Fibroblast of skin of scalp (primary cell): ENCODE data around the gene SCARB2. TPM values are rescaled to one million over a fixed set of nuclear protein-coding genes. Genes with fewer than 3 reads are reported as not detected.
"Not testable (repeated sequence)": the region's sequence is repeated elsewhere in the genome, so short reads cannot be mapped to it uniquely, and the experiment has no call there.

ENCODE experiments used
- DNase-seq: peaks from one replicate; pipeline ENCODE4 v3.0.0-alpha.2; 2013
- polyA plus RNA-seq, 2 experiments: library from polyadenylated mRNA; unstranded; fragments of 120-200 nt; gene quantifications; one replicate each; pipeline ENCODE4 v1.2.1, GENCODE V29; 2013; ENCODE audit not compliant: insufficient read length in 2 of 2

Gene SCARB2, protein sequence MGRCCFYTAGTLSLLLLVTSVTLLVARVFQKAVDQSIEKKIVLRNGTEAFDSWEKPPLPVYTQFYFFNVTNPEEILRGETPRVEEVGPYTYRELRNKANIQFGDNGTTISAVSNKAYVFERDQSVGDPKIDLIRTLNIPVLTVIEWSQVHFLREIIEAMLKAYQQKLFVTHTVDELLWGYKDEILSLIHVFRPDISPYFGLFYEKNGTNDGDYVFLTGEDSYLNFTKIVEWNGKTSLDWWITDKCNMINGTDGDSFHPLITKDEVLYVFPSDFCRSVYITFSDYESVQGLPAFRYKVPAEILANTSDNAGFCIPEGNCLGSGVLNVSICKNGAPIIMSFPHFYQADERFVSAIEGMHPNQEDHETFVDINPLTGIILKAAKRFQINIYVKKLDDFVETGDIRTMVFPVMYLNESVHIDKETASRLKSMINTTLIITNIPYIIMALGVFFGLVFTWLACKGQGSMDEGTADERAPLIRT
- polyA plus RNA-seq (2013, experiment 1 of 2; ENCODE audit: insufficient read length), result 138 TPM
- polyA plus RNA-seq (2013, experiment 2 of 2; ENCODE audit: insufficient read length), result 141 TPM

DNA sequence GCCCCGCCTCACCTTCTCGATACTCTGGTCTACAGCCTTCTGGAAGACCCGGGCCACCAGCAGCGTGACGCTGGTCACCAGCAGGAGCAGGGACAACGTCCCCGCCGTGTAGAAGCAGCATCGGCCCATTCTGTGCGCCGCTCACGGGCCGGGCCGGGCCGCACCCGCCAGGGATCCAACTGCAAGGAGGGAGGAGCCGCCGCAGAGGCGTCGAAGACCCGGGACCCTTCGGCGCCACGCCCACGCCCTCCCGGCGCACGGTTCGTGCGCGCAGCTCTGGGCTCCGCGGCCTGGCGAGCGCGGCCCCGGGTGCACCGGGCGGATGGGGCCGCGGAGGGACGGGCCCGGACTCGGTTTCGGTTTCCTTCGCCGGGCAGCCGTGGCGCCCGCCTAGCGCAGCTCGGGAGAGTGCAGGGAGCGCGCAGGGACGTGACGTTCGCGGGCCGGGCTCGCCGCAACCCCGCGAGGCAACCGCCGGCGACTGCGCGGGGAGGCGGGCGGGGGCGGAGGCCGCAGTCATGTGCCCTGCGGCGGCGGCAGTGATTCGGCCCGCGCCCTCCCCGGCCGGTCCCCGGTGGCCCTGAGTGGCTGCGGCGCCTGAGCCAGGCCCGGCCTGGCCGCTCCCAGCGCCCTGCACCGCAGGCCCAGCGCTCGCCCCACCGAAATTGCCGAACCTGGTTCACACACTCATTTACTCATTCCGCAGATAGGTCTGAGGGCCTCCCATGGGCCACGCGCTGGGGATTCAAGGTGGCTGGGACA lies at the start of gene SCARB2:
Gene SCARB2, minus strand, starts transcription at position 410 of the 762 bp plus-strand sequence. Its CDS starts 281 bp downstream, at position 129.
- DNase-seq, result peak; percentile 88

DNA sequence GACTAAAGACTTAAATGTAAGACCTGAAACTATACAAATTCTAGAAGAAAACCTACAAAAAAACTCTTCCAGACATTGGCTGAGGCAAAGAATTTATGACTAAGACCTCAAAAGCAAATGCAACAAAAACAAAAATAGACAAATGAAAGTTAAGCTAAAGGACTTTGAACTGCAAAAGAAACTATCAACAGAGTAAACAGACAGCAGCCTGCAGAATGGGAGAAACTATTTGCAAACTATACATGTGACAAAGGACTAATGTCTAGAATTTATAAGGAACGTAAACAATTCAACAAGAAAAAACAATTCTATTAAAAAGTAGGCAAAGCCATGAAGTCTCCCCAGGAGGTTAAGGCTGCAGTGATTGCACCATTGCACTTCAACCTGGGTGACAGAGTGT lies 46.9 kb upstream of the SCARB2 start:
- no peak for DNase-seq

DNA sequence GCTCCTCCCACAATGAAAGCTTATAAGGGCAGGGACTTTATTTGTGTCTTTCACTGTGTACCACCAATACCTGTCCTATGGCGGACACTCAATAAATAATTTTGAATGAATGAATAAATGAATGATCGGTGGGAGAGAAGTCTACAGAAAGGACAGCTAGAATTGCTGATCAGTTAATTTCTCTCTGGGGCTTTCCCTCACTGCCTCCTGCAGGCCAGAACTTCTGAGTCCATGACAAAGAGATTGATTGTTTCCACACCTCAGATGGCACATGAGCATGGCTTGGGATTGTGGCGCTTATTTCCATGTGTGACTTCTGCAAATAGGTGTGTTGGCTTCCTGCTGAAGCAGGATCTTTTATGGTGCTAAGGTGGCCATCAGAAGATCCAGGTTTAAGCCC lies 44.2 kb upstream of the SCARB2 start:
- DNase-seq, result no peak

DNA sequence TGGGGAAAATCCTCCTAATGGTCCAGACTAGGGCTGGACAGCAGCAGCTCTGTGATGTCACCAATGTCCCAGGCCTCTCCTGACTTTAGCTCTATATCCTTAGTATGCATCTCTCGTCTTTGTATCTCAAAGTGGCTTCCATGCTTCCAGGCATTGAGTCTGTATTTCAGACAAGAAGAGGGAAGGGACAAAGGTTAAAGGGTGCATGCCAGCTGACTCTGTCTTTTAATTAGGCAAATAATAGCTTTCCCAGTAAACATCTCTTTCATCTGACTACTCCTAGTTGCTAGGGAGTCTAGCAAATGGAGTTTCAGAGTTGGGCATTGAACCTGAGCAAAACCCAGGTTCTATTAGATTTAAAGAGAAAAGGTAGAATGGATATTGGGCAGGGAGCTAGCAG lies 43.3 kb upstream of the SCARB2 start:
- DNase-seq, result no peak

DNA sequence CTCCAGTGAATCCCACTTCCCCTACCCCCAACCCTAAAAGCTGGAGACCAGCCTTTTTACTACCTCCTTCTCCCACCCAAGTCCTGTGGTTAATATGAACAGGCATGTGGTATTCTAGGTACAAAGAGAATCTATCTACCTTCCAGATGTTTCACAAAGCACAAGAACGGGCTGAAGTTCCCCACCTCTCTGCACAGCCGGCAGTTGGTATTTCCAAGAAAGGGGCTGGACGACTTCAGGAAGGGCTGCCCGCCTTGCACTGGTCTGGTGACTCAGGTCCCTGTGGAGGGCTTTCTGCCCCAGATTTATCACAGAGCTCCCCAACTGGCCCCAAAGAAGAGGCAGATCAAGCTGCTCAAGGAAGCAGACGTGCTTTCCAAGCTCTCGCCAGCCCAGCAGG lies 42.4 kb upstream of the SCARB2 start:
- no peak for DNase-seq

DNA sequence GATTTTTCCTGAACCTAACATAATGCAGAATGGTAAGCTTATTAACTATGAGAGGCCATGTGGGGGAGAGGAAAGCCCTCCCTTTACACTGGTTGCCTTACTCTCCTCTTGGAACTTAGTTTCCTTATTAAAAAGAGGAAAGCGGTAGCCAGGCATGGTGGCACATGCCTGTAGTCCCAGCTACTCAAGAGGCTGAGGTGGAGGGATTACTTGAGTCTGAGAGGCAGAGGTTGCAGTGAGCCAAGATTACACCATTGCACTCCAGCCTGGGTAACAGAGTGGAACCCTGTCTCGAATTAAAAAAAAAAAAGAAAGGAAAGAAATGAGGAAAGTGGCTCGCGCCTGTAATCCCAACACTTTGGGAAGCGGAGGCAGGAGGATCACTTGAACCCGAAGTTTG lies 39.9 kb upstream of the SCARB2 start:
- no peak for DNase-seq

DNA sequence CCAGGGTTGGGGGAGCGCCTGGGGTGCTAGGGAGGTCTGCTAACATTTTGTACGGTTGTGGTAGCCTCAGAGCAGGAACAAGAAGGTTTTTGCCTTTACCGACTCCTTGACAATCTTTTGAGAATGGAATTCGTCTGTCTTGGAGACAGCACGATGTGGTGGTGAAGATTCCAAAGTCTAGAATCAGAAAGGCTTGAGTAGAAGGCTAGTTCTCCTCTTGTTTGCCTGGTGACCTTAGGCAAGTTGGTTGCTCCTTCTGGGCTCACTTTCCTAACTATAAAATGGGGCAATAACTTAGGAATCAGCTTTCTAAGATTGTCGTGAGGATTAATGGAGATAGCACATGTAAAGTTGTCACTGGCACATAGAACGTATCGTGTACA lies 38.6 kb upstream of the SCARB2 start:
- no peak for DNase-seq

DNA sequence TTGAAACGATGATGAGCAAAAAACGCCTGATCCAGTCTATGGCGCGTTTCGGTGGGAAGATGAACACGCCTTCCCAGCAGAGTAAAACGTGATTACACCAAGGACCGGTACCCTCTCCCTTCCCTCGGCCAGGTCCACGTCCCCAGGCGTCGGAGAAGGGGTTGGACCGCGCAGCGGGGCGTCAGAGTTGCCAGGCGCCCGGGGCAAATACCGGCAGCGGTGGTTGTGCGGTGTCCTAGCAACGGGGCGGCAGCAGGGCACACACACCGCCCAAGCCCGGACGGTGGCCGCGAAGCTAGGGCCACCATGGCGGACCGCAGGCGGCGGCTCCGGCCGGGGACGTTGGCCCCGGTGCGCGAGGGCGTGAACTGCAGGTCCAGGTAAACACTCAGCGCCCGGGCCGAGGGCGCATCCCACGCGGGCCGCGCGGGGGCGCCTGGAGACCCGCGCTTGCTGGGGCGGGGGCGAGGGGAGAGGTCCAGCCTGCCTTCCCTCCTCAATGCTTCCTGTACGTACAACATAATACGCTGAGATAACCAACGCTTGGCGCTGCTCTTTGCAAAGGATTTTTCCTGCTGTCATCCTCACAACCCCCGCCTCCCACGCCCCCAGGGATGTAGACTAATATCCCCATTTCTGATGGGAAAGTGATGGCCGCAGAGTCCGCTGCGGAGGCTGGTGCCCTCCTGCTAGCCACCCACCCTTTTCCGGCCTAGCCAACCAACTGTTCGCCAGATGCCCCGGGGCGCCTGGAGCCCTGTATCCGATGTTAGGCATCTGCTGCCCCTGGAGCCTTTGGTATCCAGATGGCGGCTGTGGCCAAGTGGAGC lies 38.0 kb upstream of the SCARB2 start, which contains the start of gene FAM47E:
Gene FAM47E, plus strand, starts transcription at position 281 of the 830 bp plus-strand sequence. Its CDS starts 26 bp downstream, at position 307.
- DNase-seq, result peak; percentile 40

DNA sequence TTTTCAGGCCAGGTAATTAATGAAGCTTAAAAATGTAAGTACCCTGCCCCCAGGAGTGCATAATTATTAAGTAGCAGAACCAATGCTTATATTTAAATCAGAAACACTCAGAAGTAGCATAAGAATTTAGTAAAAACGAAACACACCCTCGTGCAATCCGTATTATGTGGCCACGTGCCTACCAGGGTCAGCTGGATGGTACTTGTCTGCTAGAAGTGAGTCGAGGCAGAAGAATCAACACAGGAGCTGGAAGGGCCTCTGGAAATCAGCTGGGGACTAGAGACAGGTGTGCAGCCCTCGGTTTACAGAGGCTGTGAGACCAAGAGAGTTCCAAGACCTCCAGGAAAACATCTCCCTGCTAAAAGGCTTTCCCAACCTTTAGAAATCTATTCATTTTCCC lies 37.3 kb upstream of the SCARB2 start:
- DNase-seq, result no peak

DNA sequence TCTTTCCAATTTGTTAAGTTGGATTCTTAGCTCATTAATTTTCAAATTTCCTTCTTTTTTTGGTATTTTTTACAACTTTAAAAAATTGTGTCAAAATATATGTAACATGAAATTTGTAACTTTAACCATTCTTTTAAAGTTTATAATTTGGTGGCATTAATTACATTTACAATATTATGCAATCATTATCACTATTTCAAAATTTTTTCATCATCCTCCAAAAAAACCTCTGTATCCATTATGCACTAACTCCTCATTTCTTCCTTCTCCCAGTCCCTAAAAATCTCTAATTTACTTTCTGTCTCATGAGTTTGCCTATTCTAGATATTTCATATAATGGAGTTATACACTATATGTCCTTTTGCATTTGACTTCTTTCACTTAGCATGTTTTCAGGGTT lies 33.2 kb upstream of the SCARB2 start:
- no peak for DNase-seq

DNA sequence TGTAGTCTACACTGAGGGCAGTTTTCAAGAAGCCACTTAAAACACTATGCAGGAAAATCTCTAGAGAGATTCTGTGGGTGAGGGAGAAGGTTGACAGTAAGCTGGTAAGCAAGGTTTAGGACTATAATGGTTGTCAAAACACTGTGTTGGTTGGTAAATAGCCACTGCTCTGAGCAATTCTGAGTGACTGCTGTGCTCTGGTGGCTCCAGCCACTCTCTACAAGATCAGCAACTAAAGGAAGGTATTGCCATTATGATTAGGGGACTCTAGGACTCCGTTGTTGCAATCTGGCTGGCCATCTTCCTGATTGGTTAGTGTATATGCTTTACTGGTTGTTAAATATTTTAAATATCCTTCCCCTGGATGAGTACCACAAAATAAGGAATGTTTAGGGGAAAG lies 32.4 kb upstream of the SCARB2 start:
- no peak for DNase-seq

DNA sequence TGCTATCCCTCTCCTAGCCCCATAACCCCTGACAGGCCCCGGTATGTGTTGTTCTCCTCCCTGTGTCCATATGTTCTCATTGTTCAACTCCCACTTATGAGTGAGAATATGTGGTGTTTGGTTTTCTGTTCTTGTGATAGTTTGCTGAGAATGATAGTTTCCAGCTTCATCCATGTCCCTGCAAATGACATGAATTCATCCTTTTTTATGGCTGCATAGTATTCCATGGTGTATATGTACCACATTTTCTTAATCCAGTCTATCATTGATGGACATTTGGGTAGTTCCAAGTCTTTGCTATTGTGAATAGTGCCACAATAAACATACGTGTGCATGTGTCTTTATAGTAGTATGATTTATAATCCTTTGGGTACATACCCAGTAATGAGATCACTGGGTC lies 30.3 kb upstream of the SCARB2 start:
- not testable (repeated sequence) for DNase-seq

DNA sequence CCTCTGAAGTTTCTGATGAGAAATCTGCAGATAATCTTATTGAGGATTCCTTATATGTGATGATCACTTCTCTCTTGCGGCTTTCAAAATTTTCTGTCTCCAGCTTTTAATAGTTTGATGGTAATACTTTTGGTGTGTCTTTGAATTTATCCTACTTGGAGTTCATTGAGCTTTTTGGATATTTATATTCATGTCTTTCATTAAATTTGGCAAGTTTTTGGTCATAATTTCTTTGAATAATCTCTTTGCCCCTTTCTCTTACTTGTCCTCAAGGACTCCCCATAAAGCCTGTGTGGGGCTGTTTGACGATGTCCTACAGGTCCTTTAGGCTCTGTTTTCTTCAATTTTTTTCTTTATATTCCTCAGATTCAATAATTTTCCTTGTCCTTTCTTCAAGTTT lies 26.6 kb upstream of the SCARB2 start:
- no peak for DNase-seq

DNA sequence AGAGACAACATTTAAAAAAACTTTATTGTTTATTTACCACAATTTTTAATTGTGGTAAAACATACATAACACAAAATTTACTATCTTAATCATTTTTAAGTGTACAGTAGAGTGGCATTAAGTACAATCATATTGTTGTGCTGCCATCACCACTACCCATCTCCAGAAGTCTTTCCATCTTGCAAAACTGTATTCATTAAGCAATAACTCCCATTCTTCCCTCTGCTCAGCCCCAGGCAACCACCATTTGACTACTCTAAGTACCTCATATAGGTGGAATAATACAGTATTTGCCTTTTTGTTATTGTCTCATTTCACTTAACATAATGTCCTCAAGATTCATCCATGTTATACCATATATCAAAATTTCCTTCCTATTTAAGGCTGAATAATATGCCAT lies 25.1 kb upstream of the SCARB2 start:
- no peak for DNase-seq

DNA sequence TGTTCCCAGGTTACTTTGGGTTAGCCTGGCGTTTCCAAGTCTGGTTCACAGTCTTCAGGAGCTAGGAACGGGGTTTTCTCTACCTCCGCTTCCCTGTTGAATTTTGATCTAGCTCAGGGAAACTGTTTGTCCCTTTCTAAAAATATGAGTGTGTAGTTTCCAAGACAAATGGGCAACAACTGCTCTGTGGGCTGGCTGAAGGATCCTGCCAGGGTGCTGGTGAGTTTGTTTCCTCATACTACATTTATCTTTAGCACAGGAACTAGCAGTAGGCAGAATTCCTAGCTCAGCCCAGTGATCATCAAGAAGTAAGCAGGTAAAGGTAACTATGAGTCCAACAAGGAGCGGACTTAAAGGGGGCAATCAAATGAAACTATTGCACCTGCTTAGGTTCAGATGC lies 24.6 kb upstream of the SCARB2 start:
- no peak for DNase-seq

DNA sequence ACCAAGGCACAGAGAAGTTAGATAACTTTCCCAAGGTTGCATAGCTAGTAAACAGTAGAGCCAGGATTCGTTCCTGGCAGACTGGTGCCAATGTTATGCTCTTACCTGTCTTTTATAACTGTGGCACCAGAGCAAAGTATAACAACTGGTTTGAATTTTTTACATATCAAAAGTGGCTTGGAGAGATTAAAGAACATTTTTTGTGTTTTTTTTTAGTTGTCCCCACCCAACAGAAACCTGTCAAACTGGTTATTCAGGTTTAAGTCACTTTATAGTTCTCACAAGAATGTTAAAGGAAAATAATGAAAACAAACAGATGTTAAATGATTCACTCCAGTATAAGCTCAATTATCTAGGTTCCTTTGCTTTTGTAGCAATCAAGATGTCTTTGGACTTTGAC lies 22.3 kb upstream of the SCARB2 start:
- DNase-seq, result no peak

DNA sequence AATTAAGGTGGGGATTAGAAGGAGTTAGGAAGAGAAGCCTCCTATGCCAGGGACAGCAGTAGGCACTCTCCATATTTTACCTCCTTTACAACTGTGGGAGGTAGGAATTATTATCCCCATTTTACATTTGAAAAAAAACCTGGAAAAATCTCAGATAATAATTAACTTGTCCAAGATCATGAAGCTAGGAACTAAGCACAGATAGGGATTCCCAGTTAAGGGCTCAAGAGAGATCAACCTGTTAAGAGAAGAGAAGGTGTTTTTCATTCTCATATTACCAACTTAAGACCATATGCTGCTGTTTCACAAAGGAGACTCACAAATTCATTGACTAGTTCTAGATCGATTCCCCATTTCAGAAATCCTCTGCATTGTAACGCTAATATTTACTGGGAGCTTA lies 21.8 kb upstream of the SCARB2 start:
- DNase-seq, result no peak

DNA sequence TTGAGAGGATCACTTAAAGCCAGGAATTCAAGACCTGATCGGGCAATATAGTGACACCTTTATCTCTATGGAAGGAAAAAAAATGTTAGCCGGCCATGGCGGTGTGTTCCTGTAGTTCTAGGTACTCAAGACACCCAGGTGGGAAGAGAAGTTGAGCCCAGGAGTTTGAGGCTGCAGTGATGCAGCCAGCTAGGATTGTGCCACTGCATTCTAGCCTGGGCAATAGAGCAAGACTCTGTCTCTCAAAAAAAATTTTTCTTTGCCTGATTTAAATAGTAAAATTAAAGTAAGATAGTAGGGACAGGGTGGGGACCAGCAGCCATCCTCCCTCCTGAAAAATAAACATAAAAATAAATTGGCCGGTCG lies 21.0 kb upstream of the SCARB2 start:
- no peak for DNase-seq

DNA sequence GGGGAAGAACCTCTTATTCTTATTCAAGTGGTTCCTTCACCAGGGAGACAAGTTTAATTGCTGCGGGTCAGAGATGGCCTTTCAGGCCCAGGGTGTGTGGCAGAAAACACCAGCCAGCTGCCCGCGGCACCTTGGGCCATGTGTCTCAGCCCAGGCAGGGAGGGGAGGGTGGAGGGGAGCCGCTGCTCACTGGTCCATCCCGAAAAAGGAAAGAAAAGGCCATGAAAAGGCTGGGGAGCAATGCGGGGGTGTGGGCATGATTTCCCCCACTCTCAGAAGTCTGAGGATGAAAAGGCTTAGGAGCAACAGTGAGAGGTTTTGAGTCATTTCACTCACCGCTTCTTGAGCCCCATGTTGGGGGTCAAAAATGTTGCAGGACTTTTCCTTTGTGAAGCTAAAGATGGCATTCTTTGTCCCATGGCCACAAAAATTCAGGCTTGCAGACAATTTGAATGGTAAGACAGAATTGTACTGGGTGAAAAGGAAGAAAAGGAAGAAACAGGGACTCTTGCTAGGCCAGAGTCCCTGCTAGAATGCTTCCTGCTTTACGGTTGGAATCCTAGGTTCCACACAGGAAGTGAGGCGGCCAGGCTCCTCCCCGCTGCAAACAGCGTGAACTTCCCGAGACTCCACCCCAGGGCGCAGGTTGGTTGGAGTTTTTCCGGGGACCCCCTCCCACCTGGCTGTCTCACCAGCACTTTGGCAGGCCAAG lies 20.5 kb upstream of the SCARB2 start:
- no peak for DNase-seq

DNA sequence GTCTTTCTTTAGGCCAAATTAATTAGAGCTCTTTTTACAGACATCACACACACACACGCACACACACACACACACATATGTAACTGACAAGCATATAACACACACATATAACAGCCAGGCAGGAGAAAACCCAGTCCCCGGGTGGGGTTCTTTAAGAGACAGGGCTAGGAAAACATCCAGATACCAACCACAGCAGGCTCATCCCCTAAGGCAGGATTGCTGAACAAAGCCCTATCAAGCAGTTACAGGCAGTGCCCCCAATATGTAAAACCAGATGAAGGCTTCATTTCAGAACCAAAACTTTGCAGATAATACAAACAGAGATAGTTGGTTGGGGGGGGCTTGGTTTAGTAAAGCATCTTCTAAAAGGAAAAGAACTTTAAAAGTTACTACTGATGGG lies 19.9 kb upstream of the SCARB2 start:
- no peak for DNase-seq

DNA sequence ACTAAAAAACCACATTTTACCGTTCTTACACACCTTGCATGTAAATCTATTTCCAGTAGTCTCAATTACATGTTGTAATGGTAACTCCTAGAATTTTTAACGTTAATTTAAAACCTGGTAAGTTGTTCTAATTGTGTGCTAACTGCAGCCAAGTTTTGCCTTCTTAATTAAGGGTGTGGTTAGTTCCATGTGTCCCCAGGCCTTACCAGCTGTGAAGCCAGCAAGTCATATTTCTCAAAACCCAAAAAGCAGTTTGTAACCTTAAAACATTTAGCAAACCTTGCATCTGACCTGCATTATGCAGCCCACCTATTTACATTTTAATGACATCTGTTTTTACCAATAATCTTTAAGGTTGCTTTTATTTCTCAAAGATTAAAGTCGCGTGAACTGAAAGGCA lies 19.5 kb upstream of the SCARB2 start:
- DNase-seq, result no peak

DNA sequence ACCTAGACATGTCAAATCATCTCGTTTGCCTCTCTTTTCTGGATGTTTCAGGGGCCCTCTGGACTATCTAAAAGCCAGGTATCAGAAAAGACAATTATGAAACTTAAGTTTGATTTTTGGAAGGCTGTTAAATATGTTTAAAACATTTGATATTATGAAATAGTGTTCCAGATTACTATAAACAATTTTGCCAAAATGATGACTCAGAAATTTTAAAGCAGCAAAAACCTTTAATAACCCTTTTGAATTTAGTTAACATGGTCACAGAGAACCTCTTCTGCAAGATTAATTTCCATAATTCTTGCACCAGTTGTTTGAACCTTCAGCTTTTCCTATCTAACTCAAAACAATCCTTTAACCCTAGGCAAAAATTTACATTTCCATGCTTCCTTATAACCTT lies 19.1 kb upstream of the SCARB2 start:
- no peak for DNase-seq
